Measurements from ENCODE around the gene PPARD. TPM values are rescaled to one million over a fixed set of nuclear protein-coding genes. Genes with fewer than 3 reads are reported as not detected.
A peak's percentile ranks its signal among the peaks of the same experiment; 100 is the strongest.

The PPARD gene
- total and polyA plus RNA-seq, 2 of the 13 experiments (the other 11 are each of a cell fraction or from before 2014, with no cell fraction given), result 6.1 to 13.3 TPM

DNA sequence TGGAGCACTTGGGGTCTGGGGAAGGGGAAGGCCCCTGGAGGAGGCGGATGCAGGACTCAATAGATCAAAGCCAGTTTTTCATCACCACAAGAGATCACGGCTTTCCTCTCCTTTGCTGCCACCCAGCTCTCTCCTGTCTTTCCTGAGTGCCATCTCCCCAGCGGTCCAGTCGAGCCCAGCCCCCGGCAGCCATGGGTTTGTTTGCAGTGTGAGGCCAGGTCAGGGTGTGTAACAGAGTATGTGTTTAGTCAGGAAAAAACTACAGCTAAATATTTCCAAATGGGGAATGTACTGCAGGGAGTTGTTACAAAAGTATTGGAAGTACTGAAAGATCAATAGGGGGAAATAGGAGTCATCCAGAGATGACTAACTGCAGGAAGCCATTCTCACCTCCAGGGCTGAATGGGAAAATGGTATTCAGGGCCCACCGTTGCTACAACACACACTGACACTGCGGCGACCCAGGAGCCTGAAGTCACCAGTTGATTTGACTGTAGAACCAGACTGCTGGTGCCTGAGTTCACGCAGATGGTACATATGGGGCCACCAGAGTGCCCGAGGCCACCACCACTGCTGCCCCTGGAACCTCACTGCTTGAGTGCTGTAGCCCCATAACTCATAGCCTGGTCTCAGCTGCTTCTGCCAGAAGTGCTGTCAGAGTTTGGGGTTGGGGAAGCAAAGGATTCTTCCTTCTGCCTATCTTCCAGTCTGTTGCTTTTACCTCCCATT, 86.2 kb downstream of the PPARD start (continued):
- TF ChIP-seq PITX1 (CRISPR knock-in tag; IDR thresholded peaks at IDR 0.05) (peak; percentile 47; the same call in 1 of the 2 replicates), ZFP36L1 (CRISPR knock-in tag; IDR thresholded peaks at IDR 0.05) (no peak), ESRRA (CRISPR knock-in tag; IDR thresholded peaks at IDR 0.05; ENCODE audit: low read depth) (no peak), ZNF44 (CRISPR knock-in tag; IDR thresholded peaks at IDR 0.05) (0 out of 2 replicates have a peak, but pooled peaks have one; percentile 35), WIZ (CRISPR knock-in tag; IDR thresholded peaks at IDR 0.05) (0 out of 2 replicates have a peak, but pooled peaks have one; percentile 43), NFE2L2 (IDR thresholded peaks at IDR 0.05; ENCODE audit: low read length) (no peak), FOXA3 (CRISPR knock-in tag; IDR thresholded peaks at IDR 0.05) (peak; percentile 86), FLYWCH1 (CRISPR knock-in tag; IDR thresholded peaks at IDR 0.05) (no peak), CHCHD3 (CRISPR knock-in tag; IDR thresholded peaks at IDR 0.05) (no peak)
- TF ChIP-seq, protein P1, sequence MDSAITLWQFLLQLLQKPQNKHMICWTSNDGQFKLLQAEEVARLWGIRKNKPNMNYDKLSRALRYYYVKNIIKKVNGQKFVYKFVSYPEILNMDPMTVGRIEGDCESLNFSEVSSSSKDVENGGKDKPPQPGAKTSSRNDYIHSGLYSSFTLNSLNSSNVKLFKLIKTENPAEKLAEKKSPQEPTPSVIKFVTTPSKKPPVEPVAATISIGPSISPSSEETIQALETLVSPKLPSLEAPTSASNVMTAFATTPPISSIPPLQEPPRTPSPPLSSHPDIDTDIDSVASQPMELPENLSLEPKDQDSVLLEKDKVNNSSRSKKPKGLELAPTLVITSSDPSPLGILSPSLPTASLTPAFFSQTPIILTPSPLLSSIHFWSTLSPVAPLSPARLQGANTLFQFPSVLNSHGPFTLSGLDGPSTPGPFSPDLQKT (CRISPR knock-in tag; IDR thresholded peaks at IDR 0.05; ENCODE audit: borderline replicate concordance), result no peak
- TF ChIP-seq, protein P2, sequence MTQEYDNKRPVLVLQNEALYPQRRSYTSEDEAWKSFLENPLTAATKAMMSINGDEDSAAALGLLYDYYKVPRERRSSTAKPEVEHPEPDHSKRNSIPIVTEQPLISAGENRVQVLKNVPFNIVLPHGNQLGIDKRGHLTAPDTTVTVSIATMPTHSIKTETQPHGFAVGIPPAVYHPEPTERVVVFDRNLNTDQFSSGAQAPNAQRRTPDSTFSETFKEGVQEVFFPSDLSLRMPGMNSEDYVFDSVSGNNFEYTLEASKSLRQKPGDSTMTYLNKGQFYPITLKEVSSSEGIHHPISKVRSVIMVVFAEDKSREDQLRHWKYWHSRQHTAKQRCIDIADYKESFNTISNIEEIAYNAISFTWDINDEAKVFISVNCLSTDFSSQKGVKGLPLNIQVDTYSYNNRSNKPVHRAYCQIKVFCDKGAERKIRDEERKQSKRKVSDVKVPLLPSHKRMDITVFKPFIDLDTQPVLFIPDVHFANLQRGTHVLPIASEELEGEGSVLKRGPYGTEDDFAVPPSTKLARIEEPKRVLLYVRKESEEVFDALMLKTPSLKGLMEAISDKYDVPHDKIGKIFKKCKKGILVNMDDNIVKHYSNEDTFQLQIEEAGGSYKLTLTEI (CRISPR knock-in tag; conservative IDR thresholded peaks at IDR 0.05), result no peak
- TF ChIP-seq, protein P3, sequence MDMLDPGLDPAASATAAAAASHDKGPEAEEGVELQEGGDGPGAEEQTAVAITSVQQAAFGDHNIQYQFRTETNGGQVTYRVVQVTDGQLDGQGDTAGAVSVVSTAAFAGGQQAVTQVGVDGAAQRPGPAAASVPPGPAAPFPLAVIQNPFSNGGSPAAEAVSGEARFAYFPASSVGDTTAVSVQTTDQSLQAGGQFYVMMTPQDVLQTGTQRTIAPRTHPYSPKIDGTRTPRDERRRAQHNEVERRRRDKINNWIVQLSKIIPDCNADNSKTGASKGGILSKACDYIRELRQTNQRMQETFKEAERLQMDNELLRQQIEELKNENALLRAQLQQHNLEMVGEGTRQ (IDR thresholded peaks at IDR 0.05; ENCODE audit: low read depth, low read length), result no peak
- TF ChIP-seq, protein P3 (CRISPR knock-in tag; IDR thresholded peaks at IDR 0.05; ENCODE audit: borderline replicate concordance), result no peak
- TF ChIP-seq, protein P4, sequence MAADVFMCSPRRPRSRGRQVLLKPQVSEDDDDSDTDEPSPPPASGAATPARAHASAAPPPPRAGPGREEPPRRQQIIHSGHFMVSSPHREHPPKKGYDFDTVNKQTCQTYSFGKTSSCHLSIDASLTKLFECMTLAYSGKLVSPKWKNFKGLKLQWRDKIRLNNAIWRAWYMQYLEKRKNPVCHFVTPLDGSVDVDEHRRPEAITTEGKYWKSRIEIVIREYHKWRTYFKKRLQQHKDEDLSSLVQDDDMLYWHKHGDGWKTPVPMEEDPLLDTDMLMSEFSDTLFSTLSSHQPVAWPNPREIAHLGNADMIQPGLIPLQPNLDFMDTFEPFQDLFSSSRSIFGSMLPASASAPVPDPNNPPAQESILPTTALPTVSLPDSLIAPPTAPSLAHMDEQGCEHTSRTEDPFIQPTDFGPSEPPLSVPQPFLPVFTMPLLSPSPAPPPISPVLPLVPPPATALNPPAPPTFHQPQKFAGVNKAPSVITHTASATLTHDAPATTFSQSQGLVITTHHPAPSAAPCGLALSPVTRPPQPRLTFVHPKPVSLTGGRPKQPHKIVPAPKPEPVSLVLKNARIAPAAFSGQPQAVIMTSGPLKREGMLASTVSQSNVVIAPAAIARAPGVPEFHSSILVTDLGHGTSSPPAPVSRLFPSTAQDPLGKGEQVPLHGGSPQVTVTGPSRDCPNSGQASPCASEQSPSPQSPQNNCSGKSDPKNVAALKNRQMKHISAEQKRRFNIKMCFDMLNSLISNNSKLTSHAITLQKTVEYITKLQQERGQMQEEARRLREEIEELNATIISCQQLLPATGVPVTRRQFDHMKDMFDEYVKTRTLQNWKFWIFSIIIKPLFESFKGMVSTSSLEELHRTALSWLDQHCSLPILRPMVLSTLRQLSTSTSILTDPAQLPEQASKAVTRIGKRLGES (CRISPR knock-in tag; IDR thresholded peaks at IDR 0.05; ENCODE audit: borderline replicate concordance), result no peak
- TF ChIP-seq, protein P5, sequence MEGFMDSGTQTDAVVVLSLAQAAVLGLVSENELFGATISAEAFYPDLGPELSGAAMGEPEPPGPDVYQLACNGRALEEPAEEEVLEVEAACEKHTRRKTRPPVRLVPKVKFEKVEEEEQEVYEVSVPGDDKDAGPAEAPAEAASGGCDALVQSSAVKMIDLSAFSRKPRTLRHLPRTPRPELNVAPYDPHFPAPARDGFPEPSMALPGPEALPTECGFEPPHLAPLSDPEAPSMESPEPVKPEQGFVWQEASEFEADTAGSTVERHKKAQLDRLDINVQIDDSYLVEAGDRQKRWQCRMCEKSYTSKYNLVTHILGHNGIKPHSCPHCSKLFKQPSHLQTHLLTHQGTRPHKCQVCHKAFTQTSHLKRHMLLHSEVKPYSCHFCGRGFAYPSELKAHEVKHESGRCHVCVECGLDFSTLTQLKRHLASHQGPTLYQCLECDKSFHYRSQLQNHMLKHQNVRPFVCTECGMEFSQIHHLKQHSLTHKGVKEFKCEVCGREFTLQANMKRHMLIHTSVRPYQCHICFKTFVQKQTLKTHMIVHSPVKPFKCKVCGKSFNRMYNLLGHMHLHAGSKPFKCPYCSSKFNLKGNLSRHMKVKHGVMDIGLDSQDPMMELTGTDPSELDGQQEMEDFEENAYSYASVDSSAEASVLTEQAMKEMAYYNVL (CRISPR knock-in tag; IDR thresholded peaks at IDR 0.05; ENCODE audit: borderline replicate concordance), result peak; percentile 34; the same call in 1 of the 2 replicates
- TF ChIP-seq, protein P6, sequence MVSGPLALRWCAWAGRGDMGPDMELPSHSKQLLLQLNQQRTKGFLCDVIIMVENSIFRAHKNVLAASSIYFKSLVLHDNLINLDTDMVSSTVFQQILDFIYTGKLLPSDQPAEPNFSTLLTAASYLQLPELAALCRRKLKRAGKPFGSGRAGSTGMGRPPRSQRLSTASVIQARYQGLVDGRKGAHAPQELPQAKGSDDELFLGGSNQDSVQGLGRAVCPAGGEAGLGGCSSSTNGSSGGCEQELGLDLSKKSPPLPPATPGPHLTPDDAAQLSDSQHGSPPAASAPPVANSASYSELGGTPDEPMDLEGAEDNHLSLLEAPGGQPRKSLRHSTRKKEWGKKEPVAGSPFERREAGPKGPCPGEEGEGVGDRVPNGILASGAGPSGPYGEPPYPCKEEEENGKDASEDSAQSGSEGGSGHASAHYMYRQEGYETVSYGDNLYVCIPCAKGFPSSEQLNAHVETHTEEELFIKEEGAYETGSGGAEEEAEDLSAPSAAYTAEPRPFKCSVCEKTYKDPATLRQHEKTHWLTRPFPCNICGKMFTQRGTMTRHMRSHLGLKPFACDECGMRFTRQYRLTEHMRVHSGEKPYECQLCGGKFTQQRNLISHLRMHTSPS (CRISPR knock-in tag; IDR thresholded peaks at IDR 0.05; ENCODE audit: low read depth), result peak; percentile 78; the same call in 1 of the 2 replicates

All from HepG2 (cell line).